Kidney (tissue), 14 donors: Measurements from ENCODE around the gene GRIK3. TPM values are rescaled to one million over a fixed set of nuclear protein-coding genes. Genes with fewer than 3 reads are reported as not detected.

ENCODE experiments used
- DNase-seq, 5 donors: peaks; one replicate each; pipeline ENCODE4 v3.0.0-alpha.2; 2013 to 2020
- FAIRE-seq: peaks from 2 replicates; lab custom pipeline; 2012; peaks lifted over from hg19 to GRCh38; lab: Jason Lieb, UNC
- H3K27ac ChIP-seq, 2 donors: one replicate each; pipeline ENCODE4 v1.7.0; 2013; ENCODE audit warnings: low read depth in 2 of 2, low read length in 2 of 2, inconsistent platforms in 1 of 2
- H3K27me3 ChIP-seq: one replicate; pipeline ENCODE4 v1.7.1; 2013; ENCODE audit warnings: low read length, inconsistent platforms; ENCODE audit not compliant: control insufficient read depth, insufficient read depth
- H3K36me3 ChIP-seq, 3 donors: one replicate each; pipeline versions ENCODE4 v1.7.0 to v1.7.1; 2013; ENCODE audit warnings: low read length in 3 of 3, control low read depth in 1 of 3, inconsistent platforms in 1 of 3; ENCODE audit not compliant: insufficient read depth in 3 of 3, control insufficient read depth in 2 of 3
- H3K4me1 ChIP-seq, 3 donors: one replicate each; pipeline versions ENCODE4 v1.7.0 to v1.7.1; 2013; ENCODE audit warnings: low read length in 3 of 3, inconsistent platforms in 1 of 3, low read depth in 1 of 3; ENCODE audit not compliant: control insufficient read depth in 2 of 3, insufficient read depth in 2 of 3
- H3K4me3 ChIP-seq, 3 donors: one replicate each; pipeline versions ENCODE4 v1.7.0 to v1.8.1; 2013; ENCODE audit warnings: low read length in 3 of 3, control low read depth in 1 of 3, inconsistent platforms in 1 of 3
- H3K9ac ChIP-seq, 3 donors: one replicate each; pipeline versions ENCODE4 v1.7.0 to v1.7.1; 2013; ENCODE audit warnings: low read length in 3 of 3, control low read depth in 1 of 3, inconsistent platforms in 1 of 3
- H3K9me3 ChIP-seq, 3 donors: one replicate each; pipeline versions ENCODE4 v1.7.0 to v1.7.1; 2013; ENCODE audit warnings: low read length in 3 of 3, control low read depth in 1 of 3, inconsistent platforms in 1 of 3; ENCODE audit not compliant: control insufficient read depth in 2 of 3, insufficient read depth in 1 of 3
- intact Hi-C: fragments of 100-400 bp; cut with DNase I; formaldehyde crosslinking; loops from one replicate; pipeline ENCODE4 v1.11.1; 2022
- polyA plus RNA-seq: library from polyadenylated mRNA; stranded (reverse); fragments of 350-450 nt; fragmentation: Illumina TruSeq; extraction: RNeasy Lipid Tissue Mini Kit (QIAGEN cat#74804); gene quantifications from one replicate; pipeline ENCODE4 v1.2.3, GENCODE V29; 2014; ENCODE audit warnings: low read depth, low replicate concordance; ENCODE audit not compliant: insufficient read depth
- total RNA-seq: library from RNA; stranded (reverse); fragmentation: NEBNext Ultra II Directional; extraction: Animal tissue kit (Norgen Biotek cat#: 25700); gene quantifications from one replicate; pipeline ENCODE4 v1.2.1, GENCODE V29; 2021
- TF ChIP-seq, protein P1 (sequence below): IDR thresholded peaks from 3 replicates; pipeline ENCODE4 v1.5.1; 2012; ENCODE audit warnings: mild to moderate bottlenecking, moderate library complexity, borderline replicate concordance; ENCODE audit not compliant: insufficient read depth; ENCODE audit errors: extremely low read depth
- donor health status: control.
- donor health status: control.
- donor health status: control.
- donor health status: control.
- donor health status: control.
- donor health status: DM: yes; HTN: yes; CAD: no.
- donor health status: Normal renal cell carcinoma (clear cell type).

GRIK3 gene
- total and polyA plus RNA-seq, 2 donors from 2014 or later, result 0.06 to 0.38 TPM

DNA sequence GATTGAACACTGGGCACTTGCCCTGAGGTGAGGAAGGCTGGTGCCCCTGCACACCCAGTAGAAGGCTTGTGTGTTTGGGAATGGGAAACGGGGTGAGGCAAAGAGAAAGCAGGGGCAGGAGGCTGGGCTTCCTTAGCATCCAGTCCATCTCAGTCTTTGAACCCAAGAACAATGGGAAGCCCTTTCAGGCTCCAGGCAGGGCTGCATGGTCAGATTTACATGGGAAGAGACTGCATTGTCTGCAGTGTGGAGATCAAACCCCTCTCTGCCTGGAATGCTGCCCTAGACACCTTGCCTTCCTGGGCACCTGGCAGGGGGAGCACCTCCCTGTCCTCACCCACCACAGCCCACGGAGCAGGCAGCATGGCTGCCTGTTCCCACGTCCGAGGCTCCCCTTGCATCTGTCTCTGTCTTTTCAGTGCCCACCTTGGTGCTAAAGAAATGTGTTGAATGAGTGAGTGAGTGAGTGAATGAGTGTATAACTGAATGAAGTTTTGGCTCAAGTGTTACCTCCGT is 268.5 kb downstream of the GRIK3 start:
- no peak overlapping the region for H3K27ac ChIP-seq
- TF ChIP-seq, protein P1, sequence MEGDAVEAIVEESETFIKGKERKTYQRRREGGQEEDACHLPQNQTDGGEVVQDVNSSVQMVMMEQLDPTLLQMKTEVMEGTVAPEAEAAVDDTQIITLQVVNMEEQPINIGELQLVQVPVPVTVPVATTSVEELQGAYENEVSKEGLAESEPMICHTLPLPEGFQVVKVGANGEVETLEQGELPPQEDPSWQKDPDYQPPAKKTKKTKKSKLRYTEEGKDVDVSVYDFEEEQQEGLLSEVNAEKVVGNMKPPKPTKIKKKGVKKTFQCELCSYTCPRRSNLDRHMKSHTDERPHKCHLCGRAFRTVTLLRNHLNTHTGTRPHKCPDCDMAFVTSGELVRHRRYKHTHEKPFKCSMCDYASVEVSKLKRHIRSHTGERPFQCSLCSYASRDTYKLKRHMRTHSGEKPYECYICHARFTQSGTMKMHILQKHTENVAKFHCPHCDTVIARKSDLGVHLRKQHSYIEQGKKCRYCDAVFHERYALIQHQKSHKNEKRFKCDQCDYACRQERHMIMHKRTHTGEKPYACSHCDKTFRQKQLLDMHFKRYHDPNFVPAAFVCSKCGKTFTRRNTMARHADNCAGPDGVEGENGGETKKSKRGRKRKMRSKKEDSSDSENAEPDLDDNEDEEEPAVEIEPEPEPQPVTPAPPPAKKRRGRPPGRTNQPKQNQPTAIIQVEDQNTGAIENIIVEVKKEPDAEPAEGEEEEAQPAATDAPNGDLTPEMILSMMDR, result no peak
- H3K9me3 ChIP-seq, result peaks cover 0 to 2% (median 0%) of the 10 kb centered on the region in 3 donors
- no peak overlapping the region for H3K9ac ChIP-seq
- H3K4me3 ChIP-seq, result no peak overlapping the region
- no peaks in the 10 kb centered on the region for H3K4me1 ChIP-seq
- H3K27me3 ChIP-seq, result no peaks in the 10 kb centered on the region
- no peak for FAIRE-seq
- H3K36me3 ChIP-seq, result no peaks in the 10 kb centered on the region
- intact Hi-C loops, result no loop called here
- DNase-seq, result no peak

DNA sequence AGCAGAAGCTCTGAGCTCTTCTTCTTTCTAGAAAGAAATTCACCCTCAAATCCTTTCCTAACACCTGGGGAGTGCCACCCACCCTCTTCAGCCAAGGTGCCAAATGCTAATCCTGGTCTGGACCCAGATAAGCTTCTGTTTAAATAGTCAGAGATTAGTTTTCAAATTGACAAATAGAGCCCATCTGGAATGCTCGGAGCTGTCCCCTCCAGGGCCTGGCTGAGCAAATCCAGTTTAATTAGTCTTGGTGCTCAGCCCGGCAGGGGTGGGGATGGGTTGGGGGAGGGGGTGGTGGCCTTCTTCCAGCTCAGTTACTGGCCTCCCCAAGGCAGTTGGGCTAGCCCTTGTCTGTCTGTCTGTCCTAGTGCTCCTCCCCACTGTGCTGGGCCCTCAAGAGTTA is 269.5 kb downstream of the GRIK3 start:
- H3K36me3 ChIP-seq, result no peaks in the 10 kb centered on the region
- H3K4me3 ChIP-seq, result no peak overlapping the region
- H3K9me3 ChIP-seq, result peaks cover 0 to 3% (median 0%) of the 10 kb centered on the region in 3 donors
- no peaks in the 10 kb centered on the region for H3K4me1 ChIP-seq
- FAIRE-seq (no peak), DNase-seq (no peak)
- no peaks in the 10 kb centered on the region for H3K27me3 ChIP-seq
- intact Hi-C loops, result no loop called here
- no peak overlapping the region for H3K27ac ChIP-seq
- TF ChIP-seq, protein P1, result no peak
- H3K9ac ChIP-seq, result no peak overlapping the region

DNA sequence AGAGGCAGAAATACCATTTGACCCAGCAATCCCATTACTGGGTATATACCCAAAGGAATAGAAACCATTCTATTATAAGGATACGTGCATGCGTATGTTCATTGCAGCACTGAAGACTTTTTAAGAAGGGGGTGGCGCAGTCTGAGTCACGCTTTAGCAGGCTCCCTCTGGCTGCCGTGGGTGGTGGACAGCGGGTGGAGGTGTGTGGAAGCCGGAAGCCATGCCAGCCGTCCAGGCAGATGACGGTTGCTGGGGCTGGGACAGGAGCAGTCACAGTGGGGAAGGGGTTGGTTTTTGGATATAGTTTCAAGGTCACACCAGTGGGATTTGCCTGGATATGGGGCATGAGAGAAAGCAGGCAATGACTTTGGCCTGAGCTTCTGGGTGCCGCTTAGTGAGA is 270.5 kb downstream of the GRIK3 start:
- H3K9ac ChIP-seq, result no peak overlapping the region
- no peak overlapping the region for H3K27ac ChIP-seq
- H3K27me3 ChIP-seq, result no peaks in the 10 kb centered on the region
- no peak for DNase-seq
- no peaks in the 10 kb centered on the region for H3K4me1 ChIP-seq
- H3K9me3 ChIP-seq, result peaks cover 0 to 7% (median 0%) of the 10 kb centered on the region in 3 donors
- intact Hi-C loops, result no loop called here
- TF ChIP-seq, protein P1, result no peak
- no peak for FAIRE-seq
- H3K36me3 ChIP-seq, result no peaks in the 10 kb centered on the region
- no peak overlapping the region for H3K4me3 ChIP-seq

DNA sequence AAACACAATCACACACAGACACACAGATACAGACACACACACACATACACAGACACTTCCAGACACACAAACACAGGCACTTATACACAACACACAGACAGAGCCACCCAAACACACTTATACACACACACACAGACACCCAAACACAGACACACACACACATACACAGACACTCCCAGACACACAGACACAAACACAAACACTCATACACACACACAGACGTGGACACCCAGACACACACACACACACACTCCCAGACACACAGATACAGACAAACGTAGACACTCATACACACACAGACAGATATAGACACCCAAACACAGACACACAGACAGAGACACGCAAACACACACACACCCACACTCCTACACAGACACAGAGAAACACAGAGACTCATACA is 272.1 kb downstream of the GRIK3 start:
- TF ChIP-seq, protein P1, result no peak
- Histone ChIP-seq H3K27ac (no peak overlapping the region), H3K4me1 (no peaks in the 10 kb centered on the region), H3K9me3 (peaks cover 0 to 7% (median 0%) of the 10 kb centered on the region in 3 donors), H3K27me3 (no peaks in the 10 kb centered on the region), H3K9ac (no peak overlapping the region), H3K36me3 (no peaks in the 10 kb centered on the region), H3K4me3 (no peak overlapping the region)
- intact Hi-C loops, result no loop called here
- FAIRE-seq (no peak), DNase-seq (no peak)
